CMK (cell line): Measurements from ENCODE around the gene SLC12A4.
"Not testable (repeated sequence)": the region's sequence is repeated elsewhere in the genome, so short reads cannot be mapped to it uniquely, and the experiment has no call there.

Source experiments
- DNase-seq: peaks from one replicate; pipeline ENCODE4 v3.0.0-alpha.2; 2010; ENCODE audit warnings: low read depth

SLC12A4 gene

GRCh38 chr16:67987460-67988160 lies 19.2 kb upstream of the SLC12A4 start:
- DNase-seq, result no peak

- no peak for DNase-seq
These were observed 18.5 kb upstream of the SLC12A4 start for GRCh38 chr16:67986949-67987348.

GRCh38 chr16:67982011-67982696 lies 13.7 kb upstream of the SLC12A4 start:
- DNase-seq, result no peak

- no peak for DNase-seq
These were observed 11.7 kb upstream of the SLC12A4 start, which contains the start of gene DPEP3 for GRCh38 chr16:67979955-67980678. Gene DPEP3 (minus strand): TSS chr16:67980499. CDS start chr16:67980380, 119 bp downstream.

GRCh38 chr16:67977469-67978227 lies 9.2 kb upstream of the SLC12A4 start:
- no peak for DNase-seq

GRCh38 chr16:67977005-67977404 lies 8.6 kb upstream of the SLC12A4 start:
- DNase-seq, result no peak

- no peak for DNase-seq
These were observed 7.8 kb upstream of the SLC12A4 start for GRCh38 chr16:67976205-67976604.

GRCh38 chr16:67975321-67976105 lies 7.1 kb upstream of the SLC12A4 start:
- DNase-seq, result no peak

- not testable (repeated sequence) for DNase-seq
These were observed 3.8 kb upstream of the SLC12A4 start for GRCh38 chr16:67972285-67972684.

GRCh38 chr16:67971111-67971510 lies 2.7 kb upstream of the SLC12A4 start:
- no peak for DNase-seq

GRCh38 chr16:67969254-67970039 lies 1.0 kb upstream of the SLC12A4 start:
- DNase-seq, result no peak

- DNase-seq, result no peak
These were observed 458 bp downstream of the SLC12A4 start for GRCh38 chr16:67967958-67968399.

- no peak for DNase-seq
These were observed 1.1 kb downstream of the SLC12A4 start for GRCh38 chr16:67967183-67967957.

GRCh38 chr16:67966549-67967182 lies 1.8 kb downstream of the SLC12A4 start:
- no peak for DNase-seq

- DNase-seq, result no peak
These were observed 2.5 kb downstream of the SLC12A4 start for GRCh38 chr16:67965668-67966548.

GRCh38 chr16:67964477-67965131 lies 3.8 kb downstream of the SLC12A4 start:
- no peak for DNase-seq

GRCh38 chr16:67963662-67964321 lies 4.6 kb downstream of the SLC12A4 start:
- no peak for DNase-seq
